Breast epithelium (tissue), 3 donors: ENCODE data around the gene CDK2.

ENCODE experiments used
- CTCF ChIP-seq, 3 donors: fragments of 450-650 bp; IDR thresholded peaks; one replicate each; pipeline ENCODE4 v1.5.1; 2016 to 2017; ENCODE audit warnings: antibody characterized with exemption in 3 of 3, mild to moderate bottlenecking in 3 of 3, moderate library complexity in 3 of 3
- POLR2A ChIP-seq: fragments of 450-650 bp; IDR thresholded peaks from one replicate; pipeline ENCODE4 v1.6.1; 2016; ENCODE audit warnings: antibody characterized with exemption, mild to moderate bottlenecking, moderate library complexity
- POLR2AphosphoS5 ChIP-seq, 3 donors: sonication (generic); formaldehyde crosslinking; IDR thresholded peaks; one replicate each; pipeline ENCODE4 v1.6.1; 2017; ENCODE audit warnings: antibody characterized with exemption in 3 of 3

- no peak for TF ChIP-seq CTCF (IDR thresholded peaks at IDR 0.05)
- TF ChIP-seq POLR2A, result no peak
- TF ChIP-seq POLR2AphosphoS5 (IDR thresholded peaks at IDR 0.05), result no peak
Measured at GRCh38 chr12:56013482-56013881, 46.9 kb downstream of the CDK2 start.
